Activated naive CD4-positive, alpha-beta T cell treated with anti-CD3 and anti-CD28 coated beads, Interleukin-2, amount 50 U/mL, for 24 hours (primary cell): ENCODE data around the gene DUSP10.

Experiments
- H3K27ac Mint-ChIP-seq: one replicate; pipeline ENCODE4 v1.8.0; 2021; ENCODE audit warnings: mild to moderate bottlenecking, mixed read lengths
- H3K27me3 Mint-ChIP-seq: one replicate; pipeline ENCODE4 v1.8.0; 2021; ENCODE audit warnings: mixed read lengths
- H3K36me3 Mint-ChIP-seq: one replicate; pipeline ENCODE4 v1.8.0; 2021; ENCODE audit warnings: mixed read lengths
- H3K4me1 Mint-ChIP-seq: one replicate; pipeline ENCODE4 v1.8.0; 2021; ENCODE audit warnings: mixed read lengths
- H3K4me3 Mint-ChIP-seq: one replicate; pipeline ENCODE4 v1.8.0; 2021; ENCODE audit warnings: mild to moderate bottlenecking, mixed read lengths
- H3K9me3 Mint-ChIP-seq: one replicate; pipeline ENCODE4 v1.8.0; 2021; ENCODE audit warnings: mixed read lengths

The DUSP10 gene

GRCh38 chr1:221741703-221742554, at the start of gene DUSP10:
TSS of gene DUSP10 (minus strand) at chr1:221742089. CDS start at chr1:221739744, 2,345 bp downstream.
- peak within 1 kb of the TSS; percentile 81 for H3K27ac Mint-ChIP-seq
- H3K36me3 Mint-ChIP-seq, result peaks cover 20% of the 10 kb centered on the region
- no peaks in the 10 kb centered on the region for H3K9me3 Mint-ChIP-seq
- no peaks in the 10 kb centered on the region for H3K27me3 Mint-ChIP-seq
- H3K4me3 Mint-ChIP-seq, result no peak within 1 kb of the TSS
- peaks cover 29% of the 10 kb centered on the region for H3K4me1 Mint-ChIP-seq

- Mint-ChIP-seq H3K4me3 (no peak overlapping the region), H3K36me3 (no peaks in the 10 kb centered on the region), H3K4me1 (peaks cover 30% of the 10 kb centered on the region), H3K9me3 (no peaks in the 10 kb centered on the region), H3K27ac (no peak overlapping the region), H3K27me3 (no peaks in the 10 kb centered on the region)
Observed at GRCh38 chr1:221788466-221788865, 46.6 kb upstream of the DUSP10 start.

- Mint-ChIP-seq H3K9me3 (no peaks in the 10 kb centered on the region), H3K4me1 (peaks cover 28% of the 10 kb centered on the region), H3K4me3 (no peak overlapping the region), H3K36me3 (no peaks in the 10 kb centered on the region), H3K27ac (no peak overlapping the region), H3K27me3 (no peaks in the 10 kb centered on the region)
Observed at GRCh38 chr1:221786647-221787046, 44.8 kb upstream of the DUSP10 start.

GRCh38 chr1:221783936-221784335, 42.0 kb upstream of the DUSP10 start:
- Mint-ChIP-seq H3K27ac (peak overlapping the region; percentile 24), H3K36me3 (no peaks in the 10 kb centered on the region), H3K9me3 (no peaks in the 10 kb centered on the region), H3K4me1 (peaks cover 52% of the 10 kb centered on the region), H3K27me3 (no peaks in the 10 kb centered on the region), H3K4me3 (peak overlapping the region; percentile 66)

GRCh38 chr1:221783437-221783836, 41.5 kb upstream of the DUSP10 start:
- no peaks in the 10 kb centered on the region for H3K9me3 Mint-ChIP-seq
- H3K4me1 Mint-ChIP-seq, result peaks cover 57% of the 10 kb centered on the region
- peak overlapping the region; percentile 66 for H3K4me3 Mint-ChIP-seq

GRCh38 chr1:221782970-221783369, 41.1 kb upstream of the DUSP10 start:
- H3K27me3 Mint-ChIP-seq, result no peaks in the 10 kb centered on the region
- H3K36me3 Mint-ChIP-seq, result no peaks in the 10 kb centered on the region
- H3K27ac Mint-ChIP-seq, result no peak overlapping the region
- H3K9me3 Mint-ChIP-seq, result no peaks in the 10 kb centered on the region
- peaks cover 62% of the 10 kb centered on the region for H3K4me1 Mint-ChIP-seq
- peak overlapping the region; percentile 66 for H3K4me3 Mint-ChIP-seq

More at GRCh38 chr1:221783437-221783836, 41.5 kb upstream of the DUSP10 start:
- no peaks in the 10 kb centered on the region for H3K27me3 Mint-ChIP-seq
- H3K27ac Mint-ChIP-seq, result peak overlapping the region; percentile 24
- no peaks in the 10 kb centered on the region for H3K36me3 Mint-ChIP-seq

GRCh38 chr1:221782477-221782876, 40.6 kb upstream of the DUSP10 start:
- Mint-ChIP-seq H3K4me1 (peaks cover 67% of the 10 kb centered on the region), H3K27ac (no peak overlapping the region), H3K4me3 (no peak overlapping the region), H3K27me3 (no peaks in the 10 kb centered on the region), H3K9me3 (no peaks in the 10 kb centered on the region), H3K36me3 (no peaks in the 10 kb centered on the region)

- H3K36me3 Mint-ChIP-seq, result no peaks in the 10 kb centered on the region
- no peak overlapping the region for H3K4me3 Mint-ChIP-seq
- peaks cover 79% of the 10 kb centered on the region for H3K4me1 Mint-ChIP-seq
Observed at GRCh38 chr1:221781102-221781755, 39.3 kb upstream of the DUSP10 start.

GRCh38 chr1:221780175-221780574, 38.3 kb upstream of the DUSP10 start:
- no peak overlapping the region for H3K27ac Mint-ChIP-seq
- no peaks in the 10 kb centered on the region for H3K27me3 Mint-ChIP-seq
- H3K4me3 Mint-ChIP-seq, result no peak overlapping the region
- H3K4me1 Mint-ChIP-seq, result peaks cover 90% of the 10 kb centered on the region
- H3K36me3 Mint-ChIP-seq, result no peaks in the 10 kb centered on the region
- no peaks in the 10 kb centered on the region for H3K9me3 Mint-ChIP-seq

More at GRCh38 chr1:221781102-221781755, 39.3 kb upstream of the DUSP10 start:
- no peaks in the 10 kb centered on the region for H3K9me3 Mint-ChIP-seq
- H3K27me3 Mint-ChIP-seq, result no peaks in the 10 kb centered on the region
- peak overlapping the region; percentile 14 for H3K27ac Mint-ChIP-seq

- no peaks in the 10 kb centered on the region for H3K9me3 Mint-ChIP-seq
- H3K36me3 Mint-ChIP-seq, result no peaks in the 10 kb centered on the region
- H3K4me1 Mint-ChIP-seq, result peaks cover 88% of the 10 kb centered on the region
- peak overlapping the region; percentile 3 for H3K4me3 Mint-ChIP-seq
- no peaks in the 10 kb centered on the region for H3K27me3 Mint-ChIP-seq
- H3K27ac Mint-ChIP-seq, result no peak overlapping the region
Observed at GRCh38 chr1:221779771-221780170, 37.9 kb upstream of the DUSP10 start.

- H3K27me3 Mint-ChIP-seq, result no peaks in the 10 kb centered on the region
- H3K27ac Mint-ChIP-seq, result peak overlapping the region; percentile 68
- H3K36me3 Mint-ChIP-seq, result no peaks in the 10 kb centered on the region
- peaks cover 77% of the 10 kb centered on the region for H3K4me1 Mint-ChIP-seq
- H3K4me3 Mint-ChIP-seq, result peak overlapping the region; percentile 63
- no peaks in the 10 kb centered on the region for H3K9me3 Mint-ChIP-seq
Observed at GRCh38 chr1:221778535-221779142, 36.8 kb upstream of the DUSP10 start.

- peak overlapping the region; percentile 68 for H3K27ac Mint-ChIP-seq
- H3K36me3 Mint-ChIP-seq, result no peaks in the 10 kb centered on the region
- H3K4me1 Mint-ChIP-seq, result peaks cover 72% of the 10 kb centered on the region
- peak overlapping the region; percentile 63 for H3K4me3 Mint-ChIP-seq
- H3K9me3 Mint-ChIP-seq, result no peaks in the 10 kb centered on the region
- no peaks in the 10 kb centered on the region for H3K27me3 Mint-ChIP-seq
Observed at GRCh38 chr1:221778125-221778524, 36.2 kb upstream of the DUSP10 start.

GRCh38 chr1:221777431-221778072, 35.7 kb upstream of the DUSP10 start:
- peak overlapping the region; percentile 70 for H3K4me3 Mint-ChIP-seq
- no peaks in the 10 kb centered on the region for H3K9me3 Mint-ChIP-seq
- peaks cover 66% of the 10 kb centered on the region for H3K4me1 Mint-ChIP-seq

GRCh38 chr1:221776495-221777301, 34.8 kb upstream of the DUSP10 start:
- Mint-ChIP-seq H3K27me3 (no peaks in the 10 kb centered on the region), H3K36me3 (no peaks in the 10 kb centered on the region), H3K9me3 (no peaks in the 10 kb centered on the region), H3K27ac (peak overlapping the region; percentile 64), H3K4me1 (peaks cover 65% of the 10 kb centered on the region), H3K4me3 (peak overlapping the region; percentile 21)

More at GRCh38 chr1:221777431-221778072, 35.7 kb upstream of the DUSP10 start:
- H3K27me3 Mint-ChIP-seq, result no peaks in the 10 kb centered on the region
- no peaks in the 10 kb centered on the region for H3K36me3 Mint-ChIP-seq
- peak overlapping the region; percentile 56 for H3K27ac Mint-ChIP-seq

- H3K27ac Mint-ChIP-seq, result peak overlapping the region; percentile 63
- no peaks in the 10 kb centered on the region for H3K36me3 Mint-ChIP-seq
- H3K4me3 Mint-ChIP-seq, result no peak overlapping the region
- H3K9me3 Mint-ChIP-seq, result no peaks in the 10 kb centered on the region
- H3K4me1 Mint-ChIP-seq, result peaks cover 53% of the 10 kb centered on the region
- H3K27me3 Mint-ChIP-seq, result no peaks in the 10 kb centered on the region
Observed at GRCh38 chr1:221775206-221775605, 33.3 kb upstream of the DUSP10 start.
